ENCODE results near the gene TNFSF15.

TNFSF15 gene

DNA sequence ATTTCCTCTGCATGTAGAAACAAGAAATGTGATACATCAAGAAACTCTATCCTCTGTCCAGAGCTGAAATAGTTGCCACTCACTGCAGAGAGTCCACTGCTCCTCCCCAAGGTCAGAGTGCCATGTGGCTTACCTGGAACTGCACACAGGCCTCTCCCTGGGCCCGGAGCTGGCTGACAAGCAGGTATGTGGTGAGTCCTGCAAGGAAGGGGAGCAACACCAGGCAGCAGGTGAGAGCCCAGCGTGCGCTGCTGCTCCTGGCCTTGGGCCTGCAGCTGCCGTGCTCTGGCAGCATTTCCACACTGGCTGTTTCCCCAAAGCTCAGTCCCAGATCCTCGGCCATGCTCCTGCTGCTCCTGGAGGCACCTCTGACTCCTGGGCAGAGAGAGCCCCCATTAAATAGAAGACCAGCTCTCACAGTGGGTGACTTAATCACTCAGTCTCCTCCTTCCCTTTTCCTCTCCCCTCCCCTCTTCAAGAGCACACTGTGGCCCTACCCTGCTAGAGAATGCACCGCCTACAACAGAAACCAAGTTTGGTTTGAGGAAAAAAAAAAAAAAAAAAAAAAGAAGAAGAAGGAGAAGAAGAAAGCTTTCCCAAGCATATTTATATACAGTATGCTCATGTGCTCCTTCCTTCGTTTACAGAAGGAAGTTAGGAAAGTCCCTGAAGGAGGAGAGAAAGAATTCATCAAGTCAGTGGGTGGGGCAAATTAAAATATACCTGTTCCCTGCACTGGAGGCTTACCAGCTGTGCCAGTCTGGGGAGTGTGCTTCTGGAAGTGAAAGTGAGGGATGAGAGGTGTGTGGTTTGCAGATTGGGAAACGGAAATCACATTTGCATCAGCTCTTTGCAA lies at the start of gene TNFSF15:
TNFSF15 (minus strand) TSS at position 370 of the 856 bp plus-strand sequence; CDS start at position 343, 27 bp downstream.
- peak; percentile 46 for DNase-seq

DNA sequence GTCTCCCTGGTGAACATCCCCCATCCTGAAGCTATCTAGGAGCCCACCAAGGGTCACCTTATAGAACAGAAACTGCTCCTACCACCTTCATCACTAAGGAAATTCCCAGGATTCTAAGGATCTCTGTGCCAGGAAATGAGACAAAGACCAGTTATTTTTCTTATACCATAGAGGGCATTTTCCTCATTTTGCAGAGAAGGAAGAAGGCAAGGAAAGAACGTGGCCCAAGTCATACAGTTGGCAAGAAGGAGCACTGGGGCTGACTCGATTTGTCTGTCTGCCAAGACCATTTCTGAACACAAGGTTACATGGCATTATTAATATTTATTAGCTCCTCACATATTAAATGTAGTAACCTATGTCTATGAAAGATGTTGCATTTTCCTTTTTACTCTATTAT lies 49.6 kb upstream of the TNFSF15 start:
- DNase-seq, result no peak

GRCh38 chr9:114854736-114855355 lies 49.0 kb upstream of the TNFSF15 start:
- DNase-seq, result no peak

- DNase-seq, result no peak
These were observed 47.4 kb upstream of the TNFSF15 start for GRCh38 chr9:114853071-114853855.

DNA sequence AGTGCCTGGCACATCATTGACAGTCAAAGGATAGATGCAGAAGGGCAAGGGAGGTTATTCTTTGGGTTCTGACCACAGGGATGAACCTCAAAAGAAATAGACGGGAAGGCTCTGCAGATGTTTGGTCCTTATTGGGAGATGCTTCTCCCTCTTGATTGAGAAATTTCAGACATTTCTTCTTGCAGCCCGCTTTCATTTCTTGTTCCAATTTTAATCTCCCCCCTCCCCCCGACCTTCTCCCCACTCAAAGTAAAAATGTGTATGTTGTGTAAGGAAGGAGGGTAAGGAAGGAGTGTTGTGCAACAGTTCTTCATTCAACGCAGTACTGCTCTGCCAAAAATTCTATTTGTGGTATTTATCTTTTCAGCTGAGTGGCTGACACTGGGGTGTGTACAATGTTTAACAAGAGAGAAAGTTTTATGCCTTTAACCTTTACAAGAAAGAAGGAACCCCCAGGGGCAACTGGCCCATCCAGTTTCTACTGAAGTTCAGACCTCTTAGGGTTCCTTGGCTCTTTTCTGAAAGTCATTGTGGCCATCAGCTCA lies 46.3 kb upstream of the TNFSF15 start:
- no peak for DNase-seq

DNA sequence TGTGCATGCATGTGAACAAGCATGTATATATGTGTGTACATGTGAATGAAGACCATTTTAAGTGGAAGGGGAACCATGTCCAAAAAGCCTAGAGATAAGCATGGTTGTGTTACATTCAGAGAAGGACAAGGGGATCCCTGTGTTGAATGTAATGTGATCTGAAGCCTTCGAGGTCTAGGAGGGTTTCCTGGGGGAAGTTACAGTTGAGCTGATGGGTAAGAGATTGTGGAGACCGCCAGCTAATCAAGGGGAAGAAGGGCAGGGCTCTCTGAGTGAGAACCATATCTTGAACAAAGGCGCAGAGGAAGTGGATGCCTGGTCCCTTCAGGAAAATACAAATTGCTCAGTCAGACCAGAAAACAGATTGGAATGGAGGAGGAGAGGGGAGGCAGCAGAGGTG lies 45.5 kb upstream of the TNFSF15 start:
- no peak for DNase-seq

DNA sequence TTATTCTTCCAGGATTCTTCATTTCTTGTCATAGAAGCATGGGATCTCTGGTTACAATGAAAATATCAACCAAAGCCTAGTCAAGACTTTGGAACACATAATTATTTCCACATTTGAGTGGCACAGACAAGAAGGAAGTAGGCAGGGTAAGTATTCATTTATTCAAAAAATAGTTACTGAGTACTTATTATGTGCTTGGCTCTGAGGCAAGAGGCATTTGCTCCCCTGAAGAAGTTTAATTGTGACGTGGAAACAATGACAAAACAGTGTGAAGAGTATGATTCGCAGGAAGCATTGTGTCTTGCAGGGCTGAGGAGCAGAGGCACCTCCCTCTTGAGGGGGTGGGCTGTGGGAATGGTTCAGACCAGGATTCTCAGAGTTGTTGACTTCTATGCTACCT lies 45.0 kb upstream of the TNFSF15 start:
- no peak for DNase-seq

GRCh38 chr9:114849450-114849849 lies 43.6 kb upstream of the TNFSF15 start:
- no peak for DNase-seq

GRCh38 chr9:114847492-114848417 lies 41.9 kb upstream of the TNFSF15 start:
- no peak for DNase-seq

- no peak for DNase-seq
These were observed 39.5 kb upstream of the TNFSF15 start for GRCh38 chr9:114845373-114845772.

GRCh38 chr9:114844766-114845165 lies 38.9 kb upstream of the TNFSF15 start:
- DNase-seq, result no peak

GRCh38 chr9:114837923-114838322 lies 32.1 kb upstream of the TNFSF15 start:
- no peak for DNase-seq

DNA sequence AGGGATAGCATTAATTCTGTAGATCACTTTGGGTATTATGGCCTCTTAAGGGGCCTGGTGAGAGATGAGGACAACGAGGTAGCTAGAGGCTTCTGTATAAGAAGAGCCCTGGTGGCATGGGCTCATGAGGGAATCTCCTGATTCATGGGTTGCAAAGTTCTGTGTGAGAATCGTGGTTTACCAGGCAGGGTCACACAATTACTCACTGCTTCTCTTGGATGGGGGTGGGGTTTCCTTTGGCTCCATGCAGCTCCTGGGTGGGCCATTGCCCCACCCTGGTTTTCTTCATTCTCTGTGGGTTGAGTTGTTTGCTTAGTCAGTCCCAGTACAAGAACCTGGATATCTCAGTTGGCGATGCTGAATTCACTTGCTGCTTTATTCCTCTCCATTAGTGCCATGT lies 30.9 kb upstream of the TNFSF15 start:
- DNase-seq, result no peak

DNA sequence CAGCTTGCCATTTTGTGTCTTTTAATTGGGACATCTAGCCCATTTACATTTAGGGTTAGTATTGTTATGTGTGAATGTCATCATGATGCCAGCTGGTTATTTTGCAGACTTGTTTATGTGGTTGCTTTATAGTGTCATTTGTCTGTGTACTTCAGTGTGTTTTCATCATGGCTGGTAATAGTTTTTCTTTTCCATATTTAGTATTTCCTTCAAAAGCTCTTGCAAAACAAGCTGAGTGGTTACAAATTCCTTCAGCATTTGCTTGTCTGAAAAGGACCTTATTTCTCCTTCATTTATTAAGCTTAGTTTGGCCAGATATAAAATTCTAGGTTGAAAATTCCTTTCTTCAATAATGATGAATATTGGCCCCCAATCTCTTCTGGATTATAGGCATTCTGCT lies 28.5 kb upstream of the TNFSF15 start:
- no peak for DNase-seq

GRCh38 chr9:114830546-114830945 lies 24.7 kb upstream of the TNFSF15 start:
- no peak for DNase-seq

- no peak for DNase-seq
These were observed 24.0 kb upstream of the TNFSF15 start for GRCh38 chr9:114829574-114830440.

DNA sequence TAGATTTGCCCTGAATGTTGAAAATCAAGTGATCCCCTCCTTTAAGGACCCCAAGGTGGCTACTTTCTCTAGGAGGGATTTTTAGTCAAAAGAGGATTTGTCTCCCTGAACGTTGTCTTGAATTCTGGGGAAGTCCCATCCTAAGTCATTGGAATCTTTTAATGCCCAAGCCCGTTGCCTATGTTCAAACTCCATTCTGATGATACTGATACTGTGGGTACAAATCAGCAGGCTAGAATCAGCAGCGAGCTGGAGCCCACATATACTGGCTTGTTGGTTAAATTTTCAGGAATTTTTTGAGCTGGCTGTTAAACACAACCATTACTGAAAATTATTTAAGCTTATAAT lies 22.4 kb upstream of the TNFSF15 start:
- DNase-seq, result no peak

DNA sequence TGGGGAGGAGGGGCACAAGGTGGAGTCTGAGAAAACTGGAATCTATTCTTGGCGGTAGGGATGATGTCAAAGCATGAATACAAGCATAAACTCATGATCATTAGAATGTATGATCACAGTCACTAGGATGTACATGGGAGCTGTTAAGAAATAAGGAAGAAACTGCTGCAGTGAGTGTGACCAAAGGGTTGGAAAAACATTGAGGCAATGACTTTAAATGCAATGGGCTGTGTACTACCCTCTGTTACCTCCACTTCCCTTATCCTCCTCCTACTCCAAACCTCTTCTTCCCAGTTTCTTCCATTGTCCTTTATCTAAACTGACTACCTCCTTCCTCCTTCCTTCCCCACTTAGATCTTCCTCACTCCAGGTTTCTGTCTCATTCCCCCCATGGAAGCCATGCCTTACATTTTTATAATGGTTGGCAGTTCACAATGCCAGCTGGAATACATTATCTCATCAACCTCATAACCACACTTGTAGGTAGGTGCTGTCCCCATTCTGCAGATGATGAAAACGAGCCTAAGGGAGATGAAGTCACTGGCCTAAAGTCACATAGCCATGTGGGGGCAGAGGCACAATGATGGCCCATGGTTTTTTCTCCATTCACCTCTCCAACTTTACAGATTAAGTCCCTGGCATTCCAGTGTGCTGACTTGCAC lies 21.9 kb upstream of the TNFSF15 start:
- DNase-seq, result no peak

- no peak for DNase-seq
These were observed 20.6 kb upstream of the TNFSF15 start for GRCh38 chr9:114826431-114826830.

- no peak for DNase-seq
These were observed 19.4 kb upstream of the TNFSF15 start for GRCh38 chr9:114825126-114825795.
